NCI-H2196 treated with DMSO at 0.1 percent for 48 hours (cell line): Measurements from ENCODE around the gene HHAT.
"Not testable (repeated sequence)": the region's sequence is repeated elsewhere in the genome, so short reads cannot be mapped to it uniquely, and the experiment has no call there.

ENCODE experiments used
- DNase-seq: peaks from one replicate; lab custom pipeline; 2025; ENCODE audit not compliant: unreplicated experiment; lab: John Stamatoyannopoulos, UW

The HHAT gene

GRCh38 chr1:210385228-210385627, 56.5 kb downstream of the HHAT start:
- no peak for DNase-seq

GRCh38 chr1:210394281-210394821, 65.6 kb downstream of the HHAT start:
- no peak for DNase-seq

- DNase-seq, result no peak
Observed at GRCh38 chr1:210396541-210396940, 67.8 kb downstream of the HHAT start.

GRCh38 chr1:210397252-210397651, 68.5 kb downstream of the HHAT start:
- no peak for DNase-seq

GRCh38 chr1:210397681-210398080, 69.0 kb downstream of the HHAT start:
- no peak for DNase-seq

GRCh38 chr1:210398466-210398865, 69.8 kb downstream of the HHAT start:
- no peak for DNase-seq

- peak; percentile 47 for DNase-seq
Observed at GRCh38 chr1:210400043-210400840, 71.5 kb downstream of the HHAT start.

GRCh38 chr1:210402560-210402959, 73.9 kb downstream of the HHAT start:
- no peak for DNase-seq

- no peak for DNase-seq
Observed at GRCh38 chr1:210405316-210405715, 76.6 kb downstream of the HHAT start.

- not testable (repeated sequence) for DNase-seq
Observed at GRCh38 chr1:210406341-210406740, 77.6 kb downstream of the HHAT start.

- DNase-seq, result peak; percentile 15
Observed at GRCh38 chr1:210407207-210407886, 78.6 kb downstream of the HHAT start.

- no peak for DNase-seq
Observed at GRCh38 chr1:210407887-210408252, 79.2 kb downstream of the HHAT start.

GRCh38 chr1:210412240-210412639, 83.5 kb downstream of the HHAT start:
- DNase-seq, result no peak

- DNase-seq, result no peak
Observed at GRCh38 chr1:210413951-210414350, 85.2 kb downstream of the HHAT start.

- DNase-seq, result no peak
Observed at GRCh38 chr1:210415846-210416448, 87.2 kb downstream of the HHAT start.

GRCh38 chr1:210416681-210417080, 88.0 kb downstream of the HHAT start:
- no peak for DNase-seq

GRCh38 chr1:210417881-210418280, 89.2 kb downstream of the HHAT start:
- no peak for DNase-seq

GRCh38 chr1:210418863-210419650, 90.4 kb downstream of the HHAT start:
- no peak for DNase-seq

GRCh38 chr1:210426696-210427095, 98.0 kb downstream of the HHAT start:
- not testable (repeated sequence) for DNase-seq

- no peak for DNase-seq
Observed at GRCh38 chr1:210428696-210429095, 100.0 kb downstream of the HHAT start.

- no peak for DNase-seq
Observed at GRCh38 chr1:210434223-210434622, 105.5 kb downstream of the HHAT start.
